ENCODE data around the gene PIK3CA.
"Not testable (repeated sequence)": the region's sequence is repeated elsewhere in the genome, so short reads cannot be mapped to it uniquely, and the experiment has no call there.

PIK3CA gene

GRCh38 chr3:179147873-179148615, at the start of gene PIK3CA:
PIK3CA (plus strand) TSS chr3:179148357; CDS start chr3:179198826, 50,469 bp downstream.
- no peaks in the 10 kb centered on the region for H3K27me3 Mint-ChIP-seq
- peak; percentile 87 for DNase-seq
- peaks cover 5% of the 10 kb centered on the region for H3K36me3 Mint-ChIP-seq (ENCODE audit: low read depth)

DNA sequence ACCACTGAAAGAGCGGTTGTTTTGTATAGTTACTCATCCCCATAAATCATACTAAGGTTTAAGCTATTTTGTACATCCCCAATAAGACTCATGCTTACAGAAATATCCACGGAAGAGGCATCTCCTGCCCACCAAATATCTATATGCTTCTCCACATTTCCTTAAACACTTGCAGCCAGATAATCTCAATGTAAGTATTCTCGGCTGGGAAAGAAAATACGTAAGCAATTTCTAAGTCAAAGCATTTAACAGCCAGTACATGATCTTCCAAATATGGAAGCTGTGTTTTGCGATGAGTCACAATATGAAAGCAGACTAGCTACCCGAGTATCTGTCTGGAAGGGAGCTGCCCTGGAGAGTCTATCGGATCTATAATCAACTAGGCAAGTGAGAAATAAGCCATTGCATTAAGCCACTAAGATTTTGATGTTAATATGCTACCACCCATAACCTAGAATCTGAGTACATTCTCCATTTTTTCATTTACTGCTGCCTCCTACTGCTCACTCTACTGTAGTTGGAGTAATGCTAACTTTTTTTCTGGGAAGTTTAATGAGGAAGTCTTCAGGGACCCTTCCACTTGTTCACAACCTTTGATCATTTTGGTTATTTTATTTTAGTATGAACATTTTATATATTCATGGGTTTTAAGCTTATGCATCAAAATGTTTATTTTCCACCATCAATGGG, 49.6 kb upstream of the PIK3CA start:
- Mint-ChIP-seq H3K36me3 (ENCODE audit: low read depth) (no peaks in the 10 kb centered on the region), H3K4me3 (no peak overlapping the region), H3K27ac (no peak overlapping the region), H3K27me3 (no peaks in the 10 kb centered on the region), H3K4me1 (ENCODE audit: low read depth) (no peaks in the 10 kb centered on the region), H3K9me3 (no peaks in the 10 kb centered on the region)
- no peak for DNase-seq

More at GRCh38 chr3:179147873-179148615, at the start of gene PIK3CA:
- Mint-ChIP-seq H3K4me1 (ENCODE audit: low read depth) (peaks cover 46% of the 10 kb centered on the region), H3K4me3 (peak within 1 kb of the TSS; percentile 87), H3K9me3 (no peaks in the 10 kb centered on the region), H3K27ac (peak within 1 kb of the TSS; percentile 94)

GRCh38 chr3:179100652-179101051, 47.5 kb upstream of the PIK3CA start:
- H3K9me3 Mint-ChIP-seq = no peaks in the 10 kb centered on the region
- H3K4me1 Mint-ChIP-seq (ENCODE audit: low read depth) = peaks cover 2% of the 10 kb centered on the region
- H3K4me3 Mint-ChIP-seq = no peak overlapping the region

GRCh38 chr3:179105881-179106280, 42.3 kb upstream of the PIK3CA start:
- no peaks in the 10 kb centered on the region for H3K36me3 Mint-ChIP-seq (ENCODE audit: low read depth)
- peaks cover 4% of the 10 kb centered on the region for H3K4me1 Mint-ChIP-seq (ENCODE audit: low read depth)
- no peak for DNase-seq
- no peak overlapping the region for H3K4me3 Mint-ChIP-seq
- H3K9me3 Mint-ChIP-seq = peaks cover 2% of the 10 kb centered on the region
- no peak overlapping the region for H3K27ac Mint-ChIP-seq
- peaks cover 3% of the 10 kb centered on the region for H3K27me3 Mint-ChIP-seq

More at GRCh38 chr3:179100652-179101051, 47.5 kb upstream of the PIK3CA start:
- H3K27me3 Mint-ChIP-seq = no peaks in the 10 kb centered on the region
- DNase-seq = no peak
- no peak overlapping the region for H3K27ac Mint-ChIP-seq
- H3K36me3 Mint-ChIP-seq (ENCODE audit: low read depth) = no peaks in the 10 kb centered on the region

DNA sequence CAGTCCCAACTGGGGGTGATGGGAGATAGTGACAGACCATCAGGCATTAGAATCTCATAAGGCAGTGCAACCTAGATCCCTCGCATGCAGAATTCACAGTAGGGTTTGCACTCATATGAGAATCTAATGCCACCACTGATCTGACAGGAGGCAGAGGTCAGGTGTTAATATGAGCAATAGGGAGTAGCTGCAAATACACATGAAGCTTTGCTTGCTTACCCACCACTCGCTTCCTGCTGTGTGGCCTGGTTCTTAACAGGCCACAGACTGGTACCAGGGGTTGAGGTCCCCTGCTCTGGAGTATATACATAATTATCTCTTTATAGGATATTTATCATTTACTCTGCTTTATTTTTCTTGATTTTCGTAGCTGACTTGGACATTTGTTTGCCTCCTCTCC, 40.5 kb upstream of the PIK3CA start:
- no peak for DNase-seq
- peaks cover 4% of the 10 kb centered on the region for H3K27me3 Mint-ChIP-seq

GRCh38 chr3:179108086-179108485, 40.1 kb upstream of the PIK3CA start:
- Mint-ChIP-seq H3K36me3 (ENCODE audit: low read depth) (no peaks in the 10 kb centered on the region), H3K9me3 (peaks cover 2% of the 10 kb centered on the region), H3K27ac (no peak overlapping the region), H3K27me3 (peaks cover 9% of the 10 kb centered on the region), H3K4me3 (no peak overlapping the region), H3K4me1 (ENCODE audit: low read depth) (peaks cover 4% of the 10 kb centered on the region)
- DNase-seq = no peak

More for the DNA sequence above, 40.5 kb upstream of the PIK3CA start:
- Mint-ChIP-seq H3K27ac (no peak overlapping the region), H3K36me3 (ENCODE audit: low read depth) (no peaks in the 10 kb centered on the region), H3K4me3 (no peak overlapping the region), H3K9me3 (peaks cover 2% of the 10 kb centered on the region), H3K4me1 (ENCODE audit: low read depth) (peaks cover 4% of the 10 kb centered on the region)

GRCh38 chr3:179113903-179114302, 34.3 kb upstream of the PIK3CA start:
- Mint-ChIP-seq H3K27ac (no peak overlapping the region), H3K27me3 (peaks cover 10% of the 10 kb centered on the region), H3K36me3 (ENCODE audit: low read depth) (no peaks in the 10 kb centered on the region), H3K4me3 (no peak overlapping the region), H3K4me1 (ENCODE audit: low read depth) (no peaks in the 10 kb centered on the region), H3K9me3 (peaks cover 2% of the 10 kb centered on the region)
- no peak for DNase-seq

DNA sequence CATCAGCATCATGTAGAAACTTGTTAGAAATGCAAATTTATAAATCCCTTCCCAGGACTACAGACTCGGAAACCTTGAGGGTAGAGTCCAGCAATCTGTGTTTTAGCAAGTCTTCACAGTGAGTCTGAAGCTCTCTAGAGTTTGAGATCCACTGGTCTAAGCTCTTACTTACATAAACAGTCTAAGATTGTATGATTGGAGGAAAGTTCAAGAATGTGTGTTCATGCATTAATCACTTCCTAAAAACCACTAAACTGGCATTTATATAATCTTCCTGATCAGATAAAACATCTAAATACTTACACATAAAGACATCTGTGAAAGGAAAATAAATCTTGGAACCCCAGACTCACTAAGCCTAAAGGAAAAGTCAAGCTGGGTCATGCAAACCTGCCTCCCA, 32.7 kb upstream of the PIK3CA start:
- not testable (repeated sequence) for DNase-seq; H3K4me3 Mint-ChIP-seq; H3K4me1 Mint-ChIP-seq (ENCODE audit: low read depth); H3K36me3 Mint-ChIP-seq (ENCODE audit: low read depth); H3K27ac Mint-ChIP-seq; H3K9me3 Mint-ChIP-seq; H3K27me3 Mint-ChIP-seq

DNA sequence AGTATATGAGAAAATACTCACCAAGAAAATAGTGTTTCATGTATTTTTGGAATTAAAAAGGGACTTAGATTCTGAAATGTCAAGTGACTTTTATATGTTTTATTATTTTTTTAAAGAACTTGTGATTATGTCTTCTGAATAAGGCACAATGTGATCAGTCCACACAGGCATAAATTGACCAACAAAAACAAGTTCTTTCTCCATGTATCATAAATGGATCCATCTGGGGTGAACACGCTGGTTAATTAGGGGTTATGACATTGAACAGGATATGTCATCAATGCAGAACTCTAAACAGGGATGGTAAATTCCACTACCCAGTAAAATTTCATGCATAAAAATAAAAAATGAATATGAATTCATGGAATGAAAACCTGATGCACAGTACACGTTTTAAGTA, 31.3 kb upstream of the PIK3CA start:
- Mint-ChIP-seq H3K4me1 (ENCODE audit: low read depth) (no peaks in the 10 kb centered on the region), H3K27ac (no peak overlapping the region), H3K9me3 (no peaks in the 10 kb centered on the region), H3K27me3 (peaks cover 7% of the 10 kb centered on the region), H3K4me3 (no peak overlapping the region), H3K36me3 (ENCODE audit: low read depth) (no peaks in the 10 kb centered on the region)
- no peak for DNase-seq

DNA sequence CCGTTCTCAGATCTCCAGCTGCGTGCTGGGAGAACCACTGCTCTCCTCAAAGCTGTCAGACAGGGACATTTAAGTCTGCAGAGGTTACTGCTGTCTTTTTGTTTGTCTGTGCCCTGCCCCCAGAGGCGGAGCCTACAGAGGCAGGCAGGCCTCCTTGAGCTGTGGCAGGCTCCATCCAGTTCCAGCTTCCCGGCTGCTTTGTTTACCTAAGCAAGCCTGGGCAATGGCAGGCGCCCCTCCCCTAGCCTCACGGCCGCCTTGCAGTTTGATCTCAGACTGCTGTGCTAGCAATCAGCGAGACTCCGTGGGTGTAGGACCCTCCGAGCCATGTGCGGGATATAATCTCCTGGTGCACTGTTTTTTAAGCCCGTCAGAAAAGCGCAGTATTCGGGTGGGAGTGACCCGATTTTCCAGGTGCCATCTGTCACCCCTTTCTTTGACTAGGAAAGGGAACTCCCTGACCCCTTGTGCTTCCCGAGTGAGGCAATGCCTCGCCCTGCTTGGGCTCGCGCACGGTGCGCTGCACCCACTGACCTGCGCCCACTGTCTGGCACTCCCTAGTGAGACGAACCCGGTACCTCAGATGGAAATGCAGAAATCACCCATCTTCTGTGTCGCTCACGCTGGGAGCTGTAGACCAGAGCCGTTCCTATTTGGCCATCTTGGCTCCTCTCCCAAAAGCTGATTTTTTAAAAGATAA, 15.8 kb upstream of the PIK3CA start:
- H3K27me3 Mint-ChIP-seq = peaks cover 16% of the 10 kb centered on the region
- not testable (repeated sequence) for H3K36me3 Mint-ChIP-seq (ENCODE audit: low read depth); H3K9me3 Mint-ChIP-seq; H3K27ac Mint-ChIP-seq; DNase-seq; H3K4me3 Mint-ChIP-seq; H3K4me1 Mint-ChIP-seq (ENCODE audit: low read depth)

DNA sequence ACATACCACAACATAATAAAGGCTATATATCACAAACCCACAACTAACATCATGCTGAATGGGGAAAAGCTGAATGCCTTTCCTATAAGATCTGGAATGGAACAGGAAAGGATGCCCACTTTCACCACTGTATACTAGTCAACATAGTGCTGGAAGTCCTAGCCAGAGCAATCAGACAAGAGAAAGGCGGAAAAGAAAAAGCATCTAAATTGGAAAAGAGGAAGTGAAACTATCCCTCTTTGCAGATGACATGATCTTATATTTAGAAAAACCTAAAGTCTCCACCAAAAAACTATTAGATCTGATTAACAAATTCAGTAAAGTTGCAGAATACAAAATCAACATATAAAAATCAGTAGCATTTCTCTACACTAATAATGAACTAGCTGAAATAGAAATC, 14.6 kb upstream of the PIK3CA start:
- H3K27me3 Mint-ChIP-seq = peaks cover 18% of the 10 kb centered on the region
- H3K9me3 Mint-ChIP-seq = no peaks in the 10 kb centered on the region
- H3K27ac Mint-ChIP-seq = no peak overlapping the region
- DNase-seq = no peak
- no peak overlapping the region for H3K4me3 Mint-ChIP-seq
- H3K36me3 Mint-ChIP-seq (ENCODE audit: low read depth) = no peaks in the 10 kb centered on the region
- peaks cover 2% of the 10 kb centered on the region for H3K4me1 Mint-ChIP-seq (ENCODE audit: low read depth)

DNA sequence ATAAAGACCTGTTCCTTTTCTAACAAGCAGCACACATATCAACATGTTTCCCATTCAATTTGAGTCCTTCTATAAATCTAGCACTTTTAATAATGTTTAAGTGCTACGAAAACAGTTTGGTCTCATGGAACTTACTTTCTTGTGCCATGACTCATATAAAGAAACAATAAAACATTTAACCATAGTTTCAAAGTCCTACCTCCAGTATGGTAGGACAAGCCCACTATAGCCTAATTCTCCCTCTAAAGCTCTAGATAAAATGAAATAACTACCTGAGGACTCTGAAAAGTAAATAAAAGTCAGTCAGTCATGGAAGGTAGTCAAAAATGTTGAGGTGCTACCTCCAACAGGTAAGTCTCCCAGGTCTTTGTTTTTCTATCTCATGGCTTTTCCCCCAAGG, 12.0 kb upstream of the PIK3CA start:
- Mint-ChIP-seq H3K27me3 (peaks cover 20% of the 10 kb centered on the region), H3K27ac (no peak overlapping the region), H3K4me3 (no peak overlapping the region), H3K36me3 (ENCODE audit: low read depth) (no peaks in the 10 kb centered on the region), H3K9me3 (no peaks in the 10 kb centered on the region), H3K4me1 (ENCODE audit: low read depth) (peaks cover 3% of the 10 kb centered on the region)
- no peak for DNase-seq

DNA sequence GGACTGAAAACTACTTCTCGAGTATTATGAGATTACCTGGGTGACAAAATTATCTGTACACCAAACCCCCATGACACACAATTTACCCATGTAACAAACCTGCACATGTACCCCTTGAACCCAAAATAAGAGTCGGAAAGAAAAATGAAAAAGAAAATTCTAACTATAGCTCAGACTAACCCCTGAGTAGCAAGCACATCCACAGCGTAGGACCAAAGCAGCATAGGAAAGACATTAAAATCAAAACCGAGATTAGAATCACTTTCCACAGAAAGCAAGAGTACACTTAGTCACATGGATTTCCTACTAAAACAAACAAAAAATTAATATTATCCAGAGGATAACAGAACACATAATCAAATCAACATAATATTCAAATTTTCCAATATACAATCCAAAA, 6.3 kb upstream of the PIK3CA start:
- no peak overlapping the region for H3K4me3 Mint-ChIP-seq
- no peaks in the 10 kb centered on the region for H3K36me3 Mint-ChIP-seq (ENCODE audit: low read depth)
- H3K9me3 Mint-ChIP-seq = no peaks in the 10 kb centered on the region
- H3K27me3 Mint-ChIP-seq = peaks cover 5% of the 10 kb centered on the region
- H3K4me1 Mint-ChIP-seq (ENCODE audit: low read depth) = peaks cover 15% of the 10 kb centered on the region
- no peak overlapping the region for H3K27ac Mint-ChIP-seq
- no peak for DNase-seq

GRCh38 chr3:179146911-179147513, 1.1 kb upstream of the PIK3CA start:
- no peak for DNase-seq
- Mint-ChIP-seq H3K9me3 (no peaks in the 10 kb centered on the region), H3K4me1 (ENCODE audit: low read depth) (peaks cover 36% of the 10 kb centered on the region), H3K27me3 (no peaks in the 10 kb centered on the region), H3K36me3 (ENCODE audit: low read depth) (peaks cover 5% of the 10 kb centered on the region), H3K4me3 (no peak overlapping the region), H3K27ac (no peak overlapping the region)

All from activated T-cell treated with anti-CD3 and anti-CD28 coated beads, Interleukin-2, amount 50 U/mL, for 24 hours (primary cell).